Neural cell (in vitro differentiated cells): ENCODE measurements around the gene FCGR2B. TPM values are rescaled to one million over a fixed set of nuclear protein-coding genes. Genes with fewer than 3 reads are reported as not detected.

Source experiments
- H2AFZ ChIP-seq: fragments of 200-600, 300-800 bp; sonication (generic), shearing (Covaris generic); 2 replicates; pipeline ENCODE4 v1.6.0; 2014; ENCODE audit warnings: low read depth, mild to moderate bottlenecking, antibody characterized with exemption, low read length, moderate library complexity
- H3F3A ChIP-seq: fragments of 200-600 bp; shearing (Covaris generic); 2 replicates; pipeline ENCODE4 v1.6.1; 2016; ENCODE audit warnings: mild to moderate bottlenecking, moderate library complexity, mixed read lengths, antibody characterized with exemption, low read length; ENCODE audit not compliant: insufficient read depth, poor library complexity, severe bottlenecking
- H3K27ac ChIP-seq: fragments of 200-600, 300-800 bp; sonication (generic), shearing (Covaris generic); 2 replicates; pipeline ENCODE4 v1.5.1; 2014; ENCODE audit warnings: mild to moderate bottlenecking, low read length, moderate library complexity
- H3K27me3 ChIP-seq: fragments of 300-800, 200-600 bp; sonication (generic), shearing (Covaris generic); 2 replicates; pipeline ENCODE4 v1.6.0; 2014; ENCODE audit warnings: mild to moderate bottlenecking, low read depth, low read length, moderate library complexity; ENCODE audit not compliant: insufficient read depth
- H3K36me3 ChIP-seq: fragments of 300-800, 200-600 bp; sonication (generic), shearing (Covaris generic); 2 replicates; pipeline ENCODE4 v1.5.1; 2014; ENCODE audit warnings: mild to moderate bottlenecking, antibody characterized with exemption, low read length, moderate library complexity; ENCODE audit not compliant: insufficient read depth
- H3K4me2 ChIP-seq: fragments of 300-800, 200-600 bp; sonication (generic), shearing (Covaris generic); 2 replicates; pipeline ENCODE4 v1.6.0; 2014; ENCODE audit warnings: mild to moderate bottlenecking, low read length
- H3K4me3 ChIP-seq: fragments of 300-800, 200-600 bp; sonication (generic), shearing (Covaris generic); 2 replicates; pipeline ENCODE4 v1.5.1; 2014; ENCODE audit warnings: mild to moderate bottlenecking, low read length, moderate library complexity
- H3K79me2 ChIP-seq: fragments of 200-600 bp; shearing (Covaris generic); replicated peaks from 2 replicates; pipeline ENCODE4 v1.6.0; 2014; ENCODE audit warnings: mild to moderate bottlenecking, low read length, moderate library complexity; ENCODE audit not compliant: insufficient read depth
- H3K9ac ChIP-seq: fragments of 300-800, 200-600 bp; sonication (generic), shearing (Covaris generic); 2 replicates; pipeline ENCODE4 v1.6.1; 2016; ENCODE audit warnings: mild to moderate bottlenecking, low read length, mixed read lengths
- H3K9me2 ChIP-seq: fragments of 200-600 bp; shearing (Covaris generic); 2 replicates; pipeline ENCODE4 v1.6.1; 2016; ENCODE audit warnings: mild to moderate bottlenecking, low read length, mixed read lengths; ENCODE audit not compliant: insufficient read depth
- H3K9me3 ChIP-seq: fragments of 200-600, 300-800 bp; sonication (generic), shearing (Covaris generic); 2 replicates; pipeline ENCODE4 v1.6.1; 2016; ENCODE audit warnings: mild to moderate bottlenecking, mixed run types, low read length, moderate library complexity, mixed read lengths
- H4K20me1 ChIP-seq: fragments of 200-600 bp; shearing (Covaris generic); 2 replicates; pipeline ENCODE4 v1.6.1; 2016; ENCODE audit warnings: mild to moderate bottlenecking, mixed run types; ENCODE audit not compliant: insufficient read depth
- CTCF ChIP-seq: fragments of 450-650 bp; IDR thresholded peaks from 2 replicates; pipeline ENCODE4 v1.5.1; 2014; ENCODE audit warnings: antibody characterized with exemption, mild to moderate bottlenecking, moderate library complexity; ENCODE audit not compliant: poor library complexity, severe bottlenecking
- EP300 ChIP-seq: fragments of 450-650 bp; conservative IDR thresholded peaks from 2 replicates; pipeline ENCODE4 v1.6.1; 2014; ENCODE audit warnings: antibody characterized with exemption, mild to moderate bottlenecking, moderate library complexity; ENCODE audit not compliant: poor library complexity, severe bottlenecking
- EZH2 ChIP-seq: fragments of 200-600, 300-800 bp; shearing (Covaris generic), sonication (generic); IDR thresholded peaks from 2 replicates; pipeline ENCODE4 v1.6.1; 2014; ENCODE audit warnings: antibody characterized with exemption, low read length, borderline replicate concordance, mild to moderate bottlenecking; ENCODE audit not compliant: insufficient read depth, poor library complexity, severe bottlenecking
- MXI1 ChIP-seq: fragments of 450-650 bp; conservative IDR thresholded peaks from 2 replicates; pipeline ENCODE4 v1.6.1; 2014; ENCODE audit warnings: antibody characterized with exemption, mild to moderate bottlenecking; ENCODE audit not compliant: poor library complexity, severe bottlenecking
- POLR2AphosphoS5 ChIP-seq: IDR thresholded peaks from 2 replicates; pipeline ENCODE4 v1.6.1; 2012
- RAD21 ChIP-seq: fragments of 450-650 bp; conservative IDR thresholded peaks from 2 replicates; pipeline ENCODE4 v1.6.1; 2014; ENCODE audit warnings: antibody characterized with exemption, mild to moderate bottlenecking, moderate library complexity
- REST ChIP-seq: IDR thresholded peaks from 2 replicates; pipeline ENCODE4 v1.6.1; 2012; ENCODE audit warnings: borderline replicate concordance
- SMC3 ChIP-seq: fragments of 450-650 bp; conservative IDR thresholded peaks from 2 replicates; pipeline ENCODE4 v1.6.1; 2014; ENCODE audit warnings: antibody characterized with exemption, mild to moderate bottlenecking, moderate library complexity; ENCODE audit not compliant: poor library complexity
- TAF1 ChIP-seq: IDR thresholded peaks from 2 replicates; pipeline ENCODE4 v1.6.1; 2012; ENCODE audit warnings: low read depth
- polyA plus RNA-seq: library from polyadenylated mRNA; depleted of rRNA; stranded (reverse); fragments of >200 nt; gene quantifications from 2 replicates; pipeline ENCODE4 v1.2.3, GENCODE V29; 2014

The FCGR2B gene
- polyA plus RNA-seq, 1 donor from 2014 or later: not detected

- H3K27me3 ChIP-seq: no peaks in the 10 kb centered on the region
- H3K27ac ChIP-seq: no peak within 1 kb of the TSS
- H3K9ac ChIP-seq: no peak within 1 kb of the TSS
- H3K36me3 ChIP-seq: no peaks in the 10 kb centered on the region
- no peaks in the 10 kb centered on the region for H4K20me1 ChIP-seq
- H3F3A ChIP-seq: no peaks in the 10 kb centered on the region
- H3K4me2 ChIP-seq: no peak within 1 kb of the TSS
- no peaks in the 10 kb centered on the region for H3K9me3 ChIP-seq
- no peaks in the 10 kb centered on the region for H3K9me2 ChIP-seq
- no peak for TF ChIP-seq EZH2
- no peak for TF ChIP-seq MXI1
- no peak for TF ChIP-seq EP300
- TF ChIP-seq TAF1: no peak
- no peak for TF ChIP-seq POLR2AphosphoS5
- no peak for TF ChIP-seq RAD21
- TF ChIP-seq REST: no peak
- TF ChIP-seq SMC3: no peak
- TF ChIP-seq CTCF: no peak
- no peaks in the 10 kb centered on the region for H3K79me2 ChIP-seq
- H3K4me3 ChIP-seq: no peak within 1 kb of the TSS
- no peak within 1 kb of the TSS for H2AFZ ChIP-seq
Measured at GRCh38 chr1:161706482-161707347, 43.8 kb downstream of the FCGR2B start, which contains the start of gene FCRLA. Gene FCRLA (plus strand): TSS chr1:161707229. CDS start chr1:161707265, 36 bp downstream.

DNA sequence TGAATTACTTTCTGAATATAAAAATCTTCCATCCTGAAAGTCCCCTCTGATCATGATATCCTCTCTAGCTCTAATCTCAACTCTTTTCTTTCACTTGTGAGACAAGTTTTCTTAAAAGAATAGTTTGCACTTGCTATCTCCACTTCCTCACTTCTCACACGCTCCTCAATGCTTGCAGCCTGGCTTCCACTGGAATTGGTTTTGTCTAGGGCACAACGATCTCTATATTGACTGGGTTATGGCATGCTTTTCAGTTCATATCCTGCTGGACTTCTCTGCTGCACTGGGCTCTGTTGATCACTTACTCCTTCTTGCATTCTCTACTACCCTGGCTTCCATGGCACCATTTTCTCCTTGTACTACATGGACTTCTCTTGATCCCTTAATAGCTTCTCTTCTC is 44.6 kb downstream of the FCGR2B start:
- no peak overlapping the region for H3K4me3 ChIP-seq
- H2AFZ ChIP-seq: no peak overlapping the region
- no peaks in the 10 kb centered on the region for H3K9me2 ChIP-seq
- no peaks in the 10 kb centered on the region for H4K20me1 ChIP-seq
- no peak overlapping the region for H3K27ac ChIP-seq
- H3F3A ChIP-seq: no peaks in the 10 kb centered on the region
- H3K36me3 ChIP-seq: no peaks in the 10 kb centered on the region
- TF ChIP-seq POLR2AphosphoS5 (no peak), TAF1 (no peak), RAD21 (no peak), EZH2 (no peak)
- H3K9ac ChIP-seq: no peak overlapping the region
- H3K27me3 ChIP-seq: no peaks in the 10 kb centered on the region
- no peaks in the 10 kb centered on the region for H3K9me3 ChIP-seq
- H3K79me2 ChIP-seq: no peaks in the 10 kb centered on the region
- no peak overlapping the region for H3K4me2 ChIP-seq
